Activated T-helper 1 cell treated with Interleukin-2 at 50 U/mL for 16 hours (primary cell): ENCODE results near the gene DEFB132.
"Not testable (repeated sequence)": the region's sequence is repeated elsewhere in the genome, so short reads cannot be mapped to it uniquely, and the experiment has no call there.

Experiments used
- DNase-seq: peaks from one replicate; pipeline ENCODE4 v3.0.0-alpha.2; 2020; ENCODE audit warnings: low read depth

The DEFB132 gene

GRCh38 chr20:257419-257818, at the start of gene DEFB132:
Gene DEFB132 (plus strand): TSS chr20:257724. CDS start chr20:257779, 55 bp downstream.
- no peak for DNase-seq

GRCh38 chr20:208942-209566, 48.5 kb upstream of the DEFB132 start:
- DNase-seq = no peak

GRCh38 chr20:210809-211502, 46.6 kb upstream of the DEFB132 start:
- no peak for DNase-seq

- no peak for DNase-seq
Measured at GRCh38 chr20:214383-214782, 43.1 kb upstream of the DEFB132 start.

- DNase-seq = no peak
Measured at GRCh38 chr20:215796-216195, 41.7 kb upstream of the DEFB132 start.

GRCh38 chr20:217266-217665, 40.3 kb upstream of the DEFB132 start:
- DNase-seq = no peak

GRCh38 chr20:219290-220115, 38.0 kb upstream of the DEFB132 start:
- DNase-seq = no peak

- DNase-seq = no peak
Measured at GRCh38 chr20:221258-221830, 36.2 kb upstream of the DEFB132 start.

- DNase-seq = not testable (repeated sequence)
Measured at GRCh38 chr20:225879-226278, 31.6 kb upstream of the DEFB132 start.

- no peak for DNase-seq
Measured at GRCh38 chr20:226958-227357, 30.6 kb upstream of the DEFB132 start, which contains the start of gene DEFB129. Gene DEFB129 (plus strand): TSS chr20:227258. CDS start chr20:227289, 31 bp downstream.

GRCh38 chr20:227439-228105, 30.0 kb upstream of the DEFB132 start:
- no peak for DNase-seq

- DNase-seq = no peak
Measured at GRCh38 chr20:235891-236290, 21.6 kb upstream of the DEFB132 start.

GRCh38 chr20:237489-237888, 20.0 kb upstream of the DEFB132 start:
- DNase-seq = no peak

GRCh38 chr20:237929-238328, 19.6 kb upstream of the DEFB132 start:
- DNase-seq = no peak

GRCh38 chr20:242905-243304, 14.6 kb upstream of the DEFB132 start:
- no peak for DNase-seq

- DNase-seq = no peak
Measured at GRCh38 chr20:251354-251753, 6.2 kb upstream of the DEFB132 start.

GRCh38 chr20:252801-253200, 4.7 kb upstream of the DEFB132 start:
- no peak for DNase-seq

GRCh38 chr20:253447-253846, 4.1 kb upstream of the DEFB132 start:
- not testable (repeated sequence) for DNase-seq

GRCh38 chr20:258269-258858, 840 bp downstream of the DEFB132 start:
- no peak for DNase-seq

- DNase-seq = no peak
Measured at GRCh38 chr20:258963-259362, 1.4 kb downstream of the DEFB132 start.

- DNase-seq = no peak
Measured at GRCh38 chr20:259981-260380, 2.5 kb downstream of the DEFB132 start.

GRCh38 chr20:263701-264100, 6.2 kb downstream of the DEFB132 start:
- no peak for DNase-seq
